Epithelial cell of esophagus (primary cell): ENCODE results near the gene OSBPL3.

ENCODE experiments used
- DNase-seq: peaks from one replicate; pipeline ENCODE4 v3.0.0; 2010; ENCODE audit warnings: low read depth
- H3K4me3 ChIP-seq: 2 replicates; pipeline ENCODE4 v1.5.1; 2011; ENCODE audit warnings: mild to moderate bottlenecking, low read length, control low read depth
- TF ChIP-seq, protein P1 (sequence below): IDR thresholded peaks from 2 replicates; pipeline ENCODE4 v1.5.1; 2011; ENCODE audit warnings: low read depth, mild to moderate bottlenecking, low read length, control low read depth, inconsistent platforms; ENCODE audit not compliant: insufficient read depth; ENCODE audit errors: missing control alignments

OSBPL3 gene

GRCh38 chr7:24980534-24981170 lies 674 bp upstream of the OSBPL3 start:
- H3K4me3 ChIP-seq = peak overlapping the region; percentile 52
- TF ChIP-seq, protein P1, sequence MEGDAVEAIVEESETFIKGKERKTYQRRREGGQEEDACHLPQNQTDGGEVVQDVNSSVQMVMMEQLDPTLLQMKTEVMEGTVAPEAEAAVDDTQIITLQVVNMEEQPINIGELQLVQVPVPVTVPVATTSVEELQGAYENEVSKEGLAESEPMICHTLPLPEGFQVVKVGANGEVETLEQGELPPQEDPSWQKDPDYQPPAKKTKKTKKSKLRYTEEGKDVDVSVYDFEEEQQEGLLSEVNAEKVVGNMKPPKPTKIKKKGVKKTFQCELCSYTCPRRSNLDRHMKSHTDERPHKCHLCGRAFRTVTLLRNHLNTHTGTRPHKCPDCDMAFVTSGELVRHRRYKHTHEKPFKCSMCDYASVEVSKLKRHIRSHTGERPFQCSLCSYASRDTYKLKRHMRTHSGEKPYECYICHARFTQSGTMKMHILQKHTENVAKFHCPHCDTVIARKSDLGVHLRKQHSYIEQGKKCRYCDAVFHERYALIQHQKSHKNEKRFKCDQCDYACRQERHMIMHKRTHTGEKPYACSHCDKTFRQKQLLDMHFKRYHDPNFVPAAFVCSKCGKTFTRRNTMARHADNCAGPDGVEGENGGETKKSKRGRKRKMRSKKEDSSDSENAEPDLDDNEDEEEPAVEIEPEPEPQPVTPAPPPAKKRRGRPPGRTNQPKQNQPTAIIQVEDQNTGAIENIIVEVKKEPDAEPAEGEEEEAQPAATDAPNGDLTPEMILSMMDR = no peak
- peak; percentile 60 for DNase-seq

DNA sequence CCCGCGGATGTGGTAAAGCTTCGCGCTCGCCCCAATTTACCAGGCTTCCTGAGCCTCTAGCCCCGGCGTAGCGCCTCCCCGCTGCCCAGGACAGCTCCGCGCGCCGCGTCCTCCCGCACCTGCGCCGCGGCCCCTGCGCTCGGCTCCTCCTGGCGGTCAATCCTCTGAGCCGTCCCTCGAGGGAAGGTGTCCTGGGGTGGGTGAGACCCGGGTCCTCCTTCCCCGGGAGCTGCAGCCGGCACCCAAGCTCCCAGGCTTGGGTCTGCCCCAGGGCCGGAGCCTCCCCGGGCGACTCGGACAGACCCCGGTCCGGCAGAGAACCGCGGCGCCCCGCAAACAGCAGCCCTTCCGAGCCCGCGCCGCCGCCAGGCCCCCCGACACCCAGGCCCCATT lies 512 bp downstream of the OSBPL3 start:
- peak overlapping the region; percentile 72 for H3K4me3 ChIP-seq
- TF ChIP-seq, protein P1 = peak; percentile 36
- peak; percentile 85 for DNase-seq

DNA sequence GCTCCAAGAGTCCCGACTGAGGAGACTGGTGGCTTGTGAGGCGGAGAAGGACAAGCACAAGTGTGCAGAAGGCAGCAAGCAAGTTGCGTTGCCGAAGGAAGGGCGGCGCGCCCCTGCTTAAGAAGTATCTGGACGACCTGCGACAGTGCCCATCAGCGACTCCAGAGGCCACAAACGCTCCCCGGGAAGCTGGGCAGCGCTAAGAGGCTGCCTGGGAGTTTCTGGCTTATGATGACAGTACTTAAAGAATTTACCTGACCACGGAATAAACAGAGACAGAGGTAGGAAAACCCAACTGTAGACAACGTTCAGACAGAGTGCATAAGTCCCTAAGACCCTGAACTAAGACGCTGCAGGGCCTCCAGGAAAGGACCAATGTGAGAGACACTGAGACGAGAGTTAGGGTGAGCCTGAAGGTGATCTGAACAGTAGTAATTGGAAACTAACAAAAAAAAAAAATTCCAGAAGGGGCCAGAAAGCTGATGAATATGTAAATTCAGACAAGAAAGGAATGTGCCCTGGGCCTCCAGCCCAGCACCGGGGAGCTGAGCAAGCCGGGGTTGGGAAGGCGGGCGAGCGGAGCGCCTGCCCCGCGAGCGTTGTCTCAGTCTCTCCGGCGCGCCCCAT lies 1.0 kb downstream of the OSBPL3 start:
- peak overlapping the region; percentile 72 for H3K4me3 ChIP-seq
- TF ChIP-seq, protein P1 = no peak
- DNase-seq = peak; percentile 43

GRCh38 chr7:24975644-24976260 lies 4.2 kb downstream of the OSBPL3 start:
- H3K4me3 ChIP-seq = no peak overlapping the region
- DNase-seq = peak; percentile 18
- TF ChIP-seq, protein P1 = no peak

GRCh38 chr7:24975172-24975571 lies 4.8 kb downstream of the OSBPL3 start:
- H3K4me3 ChIP-seq = no peak overlapping the region
- TF ChIP-seq, protein P1 = no peak
- no peak for DNase-seq

DNA sequence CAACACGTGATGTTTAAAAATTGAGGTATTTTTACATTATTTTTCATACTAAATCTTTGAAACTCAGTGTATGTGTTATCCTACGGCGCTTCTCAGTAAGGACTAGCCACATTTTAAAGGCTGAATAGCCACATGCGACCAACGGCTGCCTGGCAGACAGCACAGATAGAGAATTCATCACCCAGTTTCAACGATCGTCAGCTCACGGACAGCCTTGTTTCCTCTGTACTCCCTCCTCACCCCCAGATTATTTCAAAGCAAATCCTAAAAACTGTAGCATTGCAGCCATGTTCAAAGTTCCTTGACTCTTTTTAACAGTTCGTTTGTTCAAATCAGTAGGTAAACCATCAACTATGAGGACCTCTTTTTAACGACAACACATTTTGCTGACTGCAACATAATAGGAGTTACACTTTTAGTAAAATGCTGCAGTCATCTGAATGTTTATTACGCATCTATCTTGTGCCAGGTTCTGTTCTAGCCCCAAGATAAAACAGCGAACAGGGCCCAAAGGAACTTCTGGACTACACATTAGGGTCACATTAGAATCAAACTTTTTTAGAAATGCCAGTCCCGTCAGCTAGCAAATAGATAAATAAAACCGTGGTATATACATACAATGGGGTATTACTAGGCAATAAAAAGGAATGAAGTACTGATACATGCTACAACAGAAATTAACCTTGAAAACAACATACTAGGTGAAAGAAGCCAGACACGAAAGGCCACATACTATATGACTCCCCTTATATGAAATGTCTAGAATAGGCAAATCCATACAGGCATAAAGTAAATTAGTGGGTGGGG lies 5.7 kb downstream of the OSBPL3 start:
- no peak for DNase-seq
- TF ChIP-seq, protein P1 = no peak

More for the DNA sequence above, 5.7 kb downstream of the OSBPL3 start:
- H3K4me3 ChIP-seq = no peak overlapping the region
